OCI-LY1 (cell line): ENCODE measurements around the gene PRR14.

Experiments used
- EZH2 ChIP-seq: fragments of 200-600 bp; sonication (generic), shearing (Covaris generic); IDR thresholded peaks from 2 replicates; pipeline ENCODE4 v1.8.0; 2017; ENCODE audit warnings: borderline replicate concordance, mixed run types, mild to moderate bottlenecking, antibody characterized with exemption, low read length, moderate library complexity, mixed read lengths
- TF ChIP-seq, protein P1 (sequence below): fragments of 200-600 bp; sonication (generic), shearing (Covaris generic); IDR thresholded peaks from 2 replicates; pipeline ENCODE4 v1.5.1; 2017; ENCODE audit warnings: mild to moderate bottlenecking, antibody characterized with exemption, low read length, moderate library complexity, mixed read lengths

GRCh38 chr16:30669903-30670824 lies 19.4 kb downstream of the PRR14 start:
- TF ChIP-seq, protein P1, sequence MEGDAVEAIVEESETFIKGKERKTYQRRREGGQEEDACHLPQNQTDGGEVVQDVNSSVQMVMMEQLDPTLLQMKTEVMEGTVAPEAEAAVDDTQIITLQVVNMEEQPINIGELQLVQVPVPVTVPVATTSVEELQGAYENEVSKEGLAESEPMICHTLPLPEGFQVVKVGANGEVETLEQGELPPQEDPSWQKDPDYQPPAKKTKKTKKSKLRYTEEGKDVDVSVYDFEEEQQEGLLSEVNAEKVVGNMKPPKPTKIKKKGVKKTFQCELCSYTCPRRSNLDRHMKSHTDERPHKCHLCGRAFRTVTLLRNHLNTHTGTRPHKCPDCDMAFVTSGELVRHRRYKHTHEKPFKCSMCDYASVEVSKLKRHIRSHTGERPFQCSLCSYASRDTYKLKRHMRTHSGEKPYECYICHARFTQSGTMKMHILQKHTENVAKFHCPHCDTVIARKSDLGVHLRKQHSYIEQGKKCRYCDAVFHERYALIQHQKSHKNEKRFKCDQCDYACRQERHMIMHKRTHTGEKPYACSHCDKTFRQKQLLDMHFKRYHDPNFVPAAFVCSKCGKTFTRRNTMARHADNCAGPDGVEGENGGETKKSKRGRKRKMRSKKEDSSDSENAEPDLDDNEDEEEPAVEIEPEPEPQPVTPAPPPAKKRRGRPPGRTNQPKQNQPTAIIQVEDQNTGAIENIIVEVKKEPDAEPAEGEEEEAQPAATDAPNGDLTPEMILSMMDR = no peak
- TF ChIP-seq EZH2 = no peak
